GM18502 (cell line): ENCODE measurements around the gene SVBP.
A peak's percentile ranks its signal among the peaks of the same experiment; 100 is the strongest.
"Not testable (repeated sequence)": the region's sequence is repeated elsewhere in the genome, so short reads cannot be mapped to it uniquely, and the experiment has no call there.

Source experiments
- ATAC-seq: cut with Tn5 transposase; IDR thresholded peaks from one replicate; pipeline ENCODE4 v1.9.1; 2021; ENCODE audit warnings: mild to moderate bottlenecking; ENCODE audit not compliant: unreplicated experiment, poor library complexity

The SVBP gene

DNA sequence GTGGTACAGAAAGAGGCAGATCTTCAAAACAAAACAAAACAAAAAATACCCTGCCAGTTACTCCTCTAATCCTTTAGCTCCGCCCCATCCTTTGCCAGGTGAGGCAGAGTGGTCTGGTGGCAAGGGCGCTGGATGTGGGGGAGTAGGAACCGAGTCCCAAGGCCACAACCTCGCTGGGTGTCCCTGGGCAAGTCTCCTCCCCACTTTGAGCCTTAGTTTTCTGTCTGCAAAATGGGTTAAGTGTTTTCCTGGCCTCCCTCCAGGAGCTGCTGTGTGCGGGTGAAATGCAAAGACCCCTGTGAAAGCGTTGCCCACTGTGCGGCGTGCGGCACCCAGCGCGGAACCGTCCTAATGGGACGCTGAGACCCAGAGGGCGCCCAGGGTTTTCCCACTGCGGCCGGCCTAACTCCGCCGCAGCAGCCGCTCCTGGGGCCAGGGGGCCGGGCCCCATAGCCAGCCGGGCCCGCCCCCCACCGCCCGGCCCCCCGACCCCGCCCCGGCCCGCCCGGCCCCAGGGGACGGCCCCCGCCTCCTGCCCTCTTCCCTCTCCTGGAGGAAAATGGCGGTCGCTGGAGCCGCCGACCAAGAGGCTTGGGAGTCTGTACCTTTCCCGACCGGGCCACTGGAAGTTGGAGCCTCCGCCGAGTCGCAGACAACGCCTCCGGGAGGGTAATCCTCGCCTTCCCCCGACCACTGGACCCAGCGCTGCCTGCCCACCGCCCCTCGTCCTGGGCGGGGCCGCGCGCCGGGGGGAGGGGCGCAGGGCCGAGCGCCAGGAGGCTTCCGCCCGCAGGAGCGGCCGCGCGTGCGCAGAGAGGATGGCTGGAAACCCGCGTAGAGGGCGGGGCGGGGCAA is at the start of gene SVBP, which contains the start of gene ERMAP:
Gene SVBP, minus strand, starts transcription at position 813 of the 855 bp plus-strand sequence. CDS start 853 bp downstream, outside the sequence.
Gene ERMAP, plus strand, starts transcription at position 538 of the 855 bp plus-strand sequence. CDS start 13,327 bp downstream, outside the sequence.
- ATAC-seq, result peak; percentile 85

DNA sequence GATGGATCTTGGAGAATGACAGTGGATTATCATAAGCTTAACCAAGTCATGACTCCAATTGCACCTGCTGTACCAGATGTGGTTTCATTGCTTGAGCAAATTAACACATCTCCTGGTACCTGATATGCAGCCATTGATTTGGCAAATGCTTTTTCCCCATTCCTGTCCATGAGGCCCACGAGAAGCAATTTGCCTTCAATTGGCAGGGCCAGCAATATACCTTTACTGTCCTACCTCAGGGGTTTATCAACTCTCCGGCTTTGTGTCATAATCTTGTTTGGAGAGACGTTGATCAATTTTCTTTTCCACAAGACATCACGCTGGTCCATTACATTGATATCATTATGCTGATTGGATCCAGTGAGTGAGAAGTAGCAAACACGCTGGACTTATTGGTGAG is 49.4 kb upstream of the SVBP start:
- no peak for ATAC-seq

- ATAC-seq, result no peak
These were observed 43.8 kb upstream of the SVBP start for GRCh38 chr1:42861014-42861399.

- ATAC-seq, result no peak
These were observed 43.3 kb upstream of the SVBP start for GRCh38 chr1:42860339-42861013.

DNA sequence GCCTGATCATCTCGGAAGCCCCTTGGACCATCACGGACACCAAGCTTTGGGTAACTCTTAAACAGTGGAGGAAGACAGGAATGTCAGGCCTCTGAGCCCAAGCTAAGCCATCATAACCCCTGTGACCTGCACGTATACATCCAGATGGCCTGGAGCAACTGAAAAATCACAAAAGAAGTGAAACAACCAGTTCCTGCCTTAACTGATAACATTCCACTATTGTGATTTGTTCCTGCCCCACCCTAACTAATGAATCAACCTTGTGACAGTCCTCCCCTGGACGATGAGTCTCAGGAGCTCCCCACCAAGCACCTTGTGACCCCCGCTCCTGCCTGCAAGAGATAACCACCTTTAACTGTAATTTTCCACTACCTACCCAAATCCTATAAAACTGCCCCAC is 42.2 kb upstream of the SVBP start:
- ATAC-seq, result not testable (repeated sequence)

DNA sequence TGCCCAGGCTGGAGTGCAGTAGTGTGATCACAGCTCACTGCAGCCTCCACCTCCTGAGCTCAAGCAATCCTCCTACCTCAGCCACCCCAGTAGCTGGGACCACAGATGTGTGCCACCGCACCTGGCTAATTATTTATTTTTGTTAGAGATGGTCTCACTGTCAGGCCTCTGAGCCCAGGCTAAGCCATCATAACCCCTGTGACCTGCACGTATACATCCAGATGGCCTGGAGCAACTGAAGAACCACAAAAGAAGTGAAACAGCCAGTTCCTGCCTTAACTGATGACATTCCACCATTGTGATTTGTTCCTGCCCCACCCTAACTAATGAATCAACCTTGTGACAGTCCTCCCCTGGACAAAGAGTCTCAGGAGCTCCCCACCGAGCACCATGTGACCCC is 39.4 kb upstream of the SVBP start:
- not testable (repeated sequence) for ATAC-seq

GRCh38 chr1:42853116-42853884 is 36.1 kb upstream of the SVBP start:
- ATAC-seq, result no peak

DNA sequence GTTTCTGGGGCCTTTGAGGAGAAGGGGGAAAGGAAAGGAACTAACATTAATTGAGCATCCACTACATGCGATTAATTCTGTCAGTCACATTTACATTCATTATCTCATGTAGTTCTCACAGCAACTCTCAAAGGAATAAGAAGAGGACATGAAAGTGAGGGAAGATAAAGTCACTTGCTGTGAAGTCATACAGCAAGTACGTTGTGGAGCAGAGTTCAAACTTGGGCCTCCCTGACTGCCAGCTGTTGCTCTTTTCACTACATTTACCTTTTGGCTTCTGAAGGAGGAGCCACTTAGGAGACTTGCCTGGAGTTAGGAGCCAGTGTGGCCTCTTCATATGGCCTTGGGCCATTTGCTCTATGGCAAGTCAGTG is 35.4 kb upstream of the SVBP start:
- no peak for ATAC-seq

- ATAC-seq, result no peak
These were observed 34.9 kb upstream of the SVBP start for GRCh38 chr1:42851960-42852607.

GRCh38 chr1:42851420-42851819 is 34.2 kb upstream of the SVBP start:
- no peak for ATAC-seq

DNA sequence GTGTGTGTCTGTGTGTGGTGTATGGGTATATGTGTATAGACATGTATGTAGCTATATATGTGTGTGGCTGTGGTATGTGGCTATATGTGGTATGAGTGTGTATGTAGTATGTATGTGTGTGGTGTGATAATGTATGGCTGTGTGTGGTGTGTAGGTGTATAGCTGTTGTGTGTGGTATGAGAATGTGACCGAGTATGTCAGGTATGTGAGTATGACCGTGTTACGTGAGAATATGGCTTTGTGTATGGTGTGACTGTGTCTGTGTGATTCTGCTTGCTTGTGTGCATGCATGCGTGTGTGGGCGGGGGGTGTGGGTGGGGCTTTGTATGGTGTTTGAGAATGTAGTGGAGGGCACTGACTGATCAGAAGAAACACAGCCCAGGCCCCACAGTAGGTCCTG is 32.7 kb upstream of the SVBP start:
- ATAC-seq, result no peak

DNA sequence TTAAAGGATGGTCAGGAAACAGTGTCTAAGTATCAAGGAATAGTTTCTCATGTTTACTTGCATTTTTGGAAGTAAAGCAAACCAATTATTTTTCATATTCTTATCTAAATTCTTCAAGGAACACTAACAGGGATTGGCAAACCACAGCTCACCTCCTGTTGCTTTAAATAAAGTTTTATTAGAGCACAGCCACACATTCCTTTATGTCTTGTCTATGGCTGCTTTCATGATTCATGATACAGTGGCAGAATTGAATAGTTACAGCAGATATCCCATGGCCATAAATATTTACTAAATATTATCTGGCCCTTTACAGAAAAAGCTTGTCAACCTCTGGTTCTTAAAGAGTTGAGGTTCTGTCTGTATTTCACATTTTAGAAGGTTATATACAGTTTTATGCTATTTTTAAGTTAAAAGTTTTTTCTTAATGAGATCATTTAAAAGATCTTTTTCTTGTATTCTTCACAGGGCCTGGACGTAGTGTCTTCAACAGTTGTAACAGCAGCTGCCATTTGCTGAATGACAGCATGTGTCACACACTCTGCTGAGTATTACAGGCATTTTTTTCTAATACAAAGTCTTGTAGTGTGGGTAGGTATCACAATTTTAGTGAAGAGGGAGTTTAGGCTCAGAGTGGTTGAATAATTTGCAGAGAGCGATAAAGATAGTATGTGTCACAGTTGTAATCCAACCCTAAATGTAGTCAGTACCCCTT is 31.8 kb upstream of the SVBP start:
- no peak for ATAC-seq

GRCh38 chr1:42847721-42848460 is 30.7 kb upstream of the SVBP start:
- ATAC-seq, result no peak

GRCh38 chr1:42847111-42847595 is 30.0 kb upstream of the SVBP start:
- ATAC-seq, result peak; percentile 11

GRCh38 chr1:42846257-42847110 is 29.3 kb upstream of the SVBP start, which contains the start of gene ZNF691:
ZNF691 (plus strand) TSS chr1:42846613; CDS start chr1:42849659, 3,046 bp downstream.
- peak; percentile 94 for ATAC-seq

- ATAC-seq, result peak; percentile 24
These were observed 28.7 kb upstream of the SVBP start for GRCh38 chr1:42845866-42846256.

DNA sequence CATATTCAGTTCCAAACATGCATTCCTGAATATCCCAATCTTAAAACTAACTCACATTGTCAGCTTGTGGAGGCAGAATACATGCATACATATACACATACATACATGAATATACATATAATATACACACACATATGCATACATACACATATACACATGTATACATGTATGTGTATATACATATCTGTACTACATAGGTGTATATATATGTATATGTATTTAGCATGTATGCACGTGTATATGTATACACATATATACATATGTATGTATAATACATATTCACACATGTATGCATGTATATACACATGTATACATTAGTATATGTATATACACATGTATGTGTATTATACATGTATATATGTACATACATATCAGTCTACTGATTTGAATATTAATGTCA is 28.0 kb upstream of the SVBP start:
- no peak for ATAC-seq

GRCh38 chr1:42844592-42845140 is 27.5 kb upstream of the SVBP start:
- no peak for ATAC-seq
